Inflammatory macrophage treated with lipopolysaccharide for 1 hour (primary cell): ENCODE data around the gene GRAMD4.
A peak's percentile ranks its signal among the peaks of the same experiment; 100 is the strongest.

ENCODE experiments used
- DNase-seq, 2 donors: peaks; one replicate each; pipeline ENCODE4 v3.0.0-alpha.2; 2020 to 2022

The GRAMD4 gene

DNA sequence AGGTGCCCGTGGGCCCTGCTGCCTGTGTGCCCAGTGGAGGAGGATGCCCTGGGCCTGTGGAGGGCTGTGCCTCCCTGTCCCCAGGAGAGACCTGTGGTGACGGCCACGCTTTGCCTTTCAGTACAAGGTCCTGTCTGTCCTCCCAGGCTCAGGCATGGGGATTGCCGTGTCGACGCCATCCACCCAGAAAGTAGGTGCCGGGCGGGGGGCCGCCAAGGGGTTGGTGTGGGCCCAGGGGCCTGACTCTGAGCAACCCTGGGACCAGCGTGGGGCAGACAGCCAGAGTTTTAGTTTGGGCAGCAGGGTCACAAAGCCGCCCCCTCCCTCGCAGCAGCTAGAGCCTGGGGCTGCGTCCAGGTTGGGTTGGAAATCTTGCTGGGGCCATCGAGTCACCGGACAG lies 56.3 kb downstream of the GRAMD4 start:
- no peak for DNase-seq

DNA sequence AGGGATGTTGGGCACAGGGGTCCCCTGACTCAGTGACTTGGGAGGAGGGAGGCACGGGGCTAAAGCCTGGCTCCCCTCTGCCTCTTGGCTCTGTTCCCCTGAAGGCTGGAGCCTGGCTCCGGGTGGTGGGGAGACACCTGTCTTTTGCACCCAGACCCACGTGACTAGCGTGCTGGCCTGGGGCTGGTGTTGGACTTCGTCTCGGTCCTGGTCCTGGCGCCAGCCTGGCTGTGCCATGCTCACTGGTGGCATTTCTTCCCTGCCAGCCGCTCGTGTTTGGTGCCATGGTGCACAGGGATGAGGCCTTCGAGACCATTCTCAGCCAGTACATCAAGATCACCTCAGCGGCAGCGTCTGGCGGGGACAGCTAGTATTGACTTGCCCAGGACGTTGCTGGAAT lies 56.7 kb downstream of the GRAMD4 start:
- no peak for DNase-seq

DNA sequence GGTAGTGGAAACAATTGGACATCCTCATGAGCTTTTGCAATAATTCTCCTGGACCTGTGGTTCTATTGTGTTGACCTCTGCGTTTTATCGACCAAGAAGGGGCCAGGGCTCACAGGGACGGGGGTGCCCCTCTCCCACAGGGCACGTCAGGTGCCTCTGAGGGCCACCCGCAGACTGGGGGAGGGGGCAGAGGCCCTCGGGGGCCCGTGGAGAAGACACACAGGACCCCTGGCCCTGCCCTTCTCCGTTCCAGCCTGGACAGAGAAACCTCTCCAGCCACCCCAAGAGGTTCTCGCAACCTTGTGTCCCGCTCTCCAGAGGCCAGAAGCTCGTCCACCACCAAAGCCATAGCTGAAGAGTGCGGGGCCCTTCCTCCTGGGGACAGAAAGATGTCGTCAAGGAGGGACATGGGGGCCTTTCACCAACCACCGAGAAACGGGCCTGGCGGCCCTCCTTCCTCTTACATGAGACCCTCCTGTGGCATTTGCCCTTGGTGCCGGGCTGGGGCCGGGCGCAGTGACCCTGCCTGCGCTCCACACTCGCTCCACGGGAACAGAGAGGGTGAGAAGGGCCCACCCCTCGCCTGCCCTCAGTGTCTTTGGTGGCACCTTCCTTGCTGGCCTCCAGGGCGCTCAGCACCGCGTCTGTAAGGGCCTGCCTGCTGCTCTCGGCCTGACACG lies 57.3 kb downstream of the GRAMD4 start:
- no peak for DNase-seq

DNA sequence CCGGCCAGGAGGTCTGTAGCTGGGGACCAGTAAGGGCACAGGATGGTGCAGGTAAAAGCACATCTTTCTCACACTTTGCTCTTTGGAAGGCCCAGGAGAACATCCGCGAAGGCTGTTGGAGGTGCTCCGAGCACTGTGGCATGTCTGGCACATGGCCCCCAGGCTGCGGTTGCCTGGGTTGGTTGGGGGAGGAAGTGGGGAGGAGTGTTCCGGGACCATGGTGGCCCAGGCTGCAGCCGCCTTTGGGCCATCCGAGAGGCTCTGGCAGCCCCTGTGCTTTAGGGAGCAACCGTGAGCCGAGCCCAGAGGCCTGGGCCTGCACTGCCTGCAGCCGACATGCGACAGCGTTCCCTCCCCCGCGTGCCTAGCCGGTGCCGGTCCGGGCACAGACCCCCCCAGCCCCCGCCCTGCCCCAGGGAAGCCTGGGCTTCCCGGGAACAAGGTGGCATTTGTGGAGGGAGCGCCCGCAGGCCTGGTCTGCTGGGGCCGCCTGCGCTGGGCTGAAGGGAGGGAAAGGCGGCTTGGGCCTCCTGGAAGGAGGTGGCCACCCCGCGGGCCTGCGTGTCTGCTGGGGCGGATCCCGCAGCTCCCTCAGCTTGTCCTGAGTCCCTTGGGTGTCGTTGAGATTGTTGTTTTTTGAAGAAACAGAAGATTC lies 57.9 kb downstream of the GRAMD4 start:
- DNase-seq = no peak

GRCh38 chr22:46678785-46679700 lies 58.9 kb downstream of the GRAMD4 start:
- no peak for DNase-seq

DNA sequence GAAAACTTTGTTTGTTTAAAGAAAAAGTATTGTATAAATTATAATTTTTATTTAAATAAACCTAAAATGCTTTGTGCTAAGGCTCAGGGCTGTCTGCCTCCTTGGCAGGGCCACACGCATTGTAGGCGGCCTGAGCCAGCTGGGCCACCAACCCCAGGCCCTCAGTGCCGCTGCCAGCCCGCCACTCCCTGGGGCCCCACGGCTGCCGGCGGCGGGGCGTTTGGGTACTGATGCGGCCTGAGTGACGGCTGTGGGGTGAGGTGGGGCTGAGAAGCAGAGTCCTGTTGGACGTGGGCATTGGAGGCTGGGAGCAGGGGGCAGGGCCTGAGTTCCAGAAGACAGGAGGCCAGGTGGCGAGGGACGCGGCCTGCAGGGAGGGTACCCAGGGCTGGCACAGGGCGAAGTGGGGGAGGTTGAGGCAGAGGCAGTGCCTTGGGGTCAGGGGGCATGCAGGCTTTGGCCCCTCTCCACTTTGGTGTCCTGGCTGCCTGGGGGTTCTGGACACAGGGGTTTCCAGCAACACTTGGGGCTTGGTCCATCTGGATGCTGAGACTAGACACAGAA lies 59.6 kb downstream of the GRAMD4 start:
- DNase-seq = no peak

GRCh38 chr22:46681010-46681409 lies 60.8 kb downstream of the GRAMD4 start:
- no peak for DNase-seq

DNA sequence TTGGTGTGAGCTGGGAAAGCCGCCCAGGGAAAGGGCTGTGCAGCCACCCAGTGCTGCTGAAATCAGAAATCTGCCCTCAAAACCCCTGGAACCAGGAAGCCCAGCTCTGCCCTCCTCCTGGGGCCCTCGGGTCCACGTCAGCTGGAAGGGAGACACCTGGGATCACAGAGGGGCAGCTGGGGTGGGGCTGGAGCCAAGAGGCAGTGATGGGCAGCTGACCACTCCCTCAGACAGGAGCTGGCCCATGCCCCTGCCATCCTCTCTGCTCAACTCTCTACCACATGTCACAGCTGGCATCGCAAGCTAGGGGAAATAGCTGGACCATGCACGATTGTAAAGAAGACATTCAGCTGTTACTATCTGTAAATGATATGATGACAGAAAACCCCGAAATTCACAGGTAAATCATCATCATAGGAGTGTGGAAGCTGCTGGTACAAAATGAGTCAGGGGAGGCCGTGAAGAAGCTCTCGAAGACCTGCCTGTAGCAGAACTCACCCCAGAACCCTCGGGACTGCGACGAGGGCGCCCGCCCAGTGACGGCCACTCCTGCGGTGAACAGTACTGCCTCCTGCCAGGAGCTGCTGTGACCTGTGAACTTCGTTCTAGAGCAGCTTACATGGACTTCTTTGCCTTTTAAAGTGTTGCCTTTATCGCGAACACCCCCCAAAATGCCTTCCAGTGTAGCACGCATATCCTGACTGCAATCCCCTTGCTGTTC lies 62.0 kb downstream of the GRAMD4 start:
- no peak for DNase-seq

GRCh38 chr22:46684706-46685105 lies 64.5 kb downstream of the GRAMD4 start:
- no peak for DNase-seq

- peak in 1 of 2 donors; percentile 5 for DNase-seq
Observed at GRCh38 chr22:46686221-46687047, 66.2 kb downstream of the GRAMD4 start.

- DNase-seq = no peak
Observed at GRCh38 chr22:46687048-46687444, 66.9 kb downstream of the GRAMD4 start.

GRCh38 chr22:46687460-46687859 lies 67.3 kb downstream of the GRAMD4 start:
- no peak for DNase-seq

- no peak for DNase-seq
Observed at GRCh38 chr22:46688949-46689348, 68.8 kb downstream of the GRAMD4 start.

DNA sequence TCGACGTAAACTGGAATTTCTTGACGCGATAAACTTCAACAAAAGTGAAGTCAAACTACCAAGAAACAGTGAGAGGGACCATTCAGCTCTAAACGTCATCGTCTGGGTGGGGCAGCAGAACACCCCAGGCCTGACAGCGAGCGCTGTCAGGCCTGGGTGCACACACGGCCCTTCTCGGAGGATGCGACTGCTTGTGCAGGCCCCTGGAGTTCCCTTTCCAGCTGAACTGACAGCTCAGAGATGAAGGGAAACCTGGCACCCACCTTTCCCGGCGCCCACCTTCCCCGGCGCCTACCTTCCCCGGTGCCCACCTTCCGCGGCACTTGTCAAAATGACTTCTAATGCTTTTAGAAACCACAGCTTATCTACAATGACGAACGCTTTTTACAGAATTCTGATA lies 70.0 kb downstream of the GRAMD4 start:
- no peak for DNase-seq

- DNase-seq = no peak
Observed at GRCh38 chr22:46691571-46691970, 71.4 kb downstream of the GRAMD4 start.

GRCh38 chr22:46693634-46694415 lies 73.6 kb downstream of the GRAMD4 start:
- DNase-seq = no peak

- DNase-seq = no peak
Observed at GRCh38 chr22:46694416-46695170, 74.4 kb downstream of the GRAMD4 start.

GRCh38 chr22:46695346-46696228 lies 75.4 kb downstream of the GRAMD4 start:
- DNase-seq = no peak

- DNase-seq = no peak
Observed at GRCh38 chr22:46696229-46696518, 76.0 kb downstream of the GRAMD4 start.
